GM18951 (cell line): ENCODE results near the gene APOOL.

ENCODE experiments used
- POLR2A ChIP-seq: IDR thresholded peaks from 4 replicates; pipeline ENCODE4 v1.6.1; 2011; ENCODE audit warnings: mild to moderate bottlenecking; ENCODE audit not compliant: insufficient read length, insufficient read depth; ENCODE audit errors: extremely low read depth
- in situ Hi-C: fragments of 300-500 bp; cut with MboI; formaldehyde crosslinking; loops from one replicate; pipeline ENCODE4 v1.12.0; 2022; ENCODE audit warnings: low sequenced_read_pairs, mixed read lengths, inconsistent platforms; ENCODE audit not compliant: unreplicated experiment

APOOL gene

DNA sequence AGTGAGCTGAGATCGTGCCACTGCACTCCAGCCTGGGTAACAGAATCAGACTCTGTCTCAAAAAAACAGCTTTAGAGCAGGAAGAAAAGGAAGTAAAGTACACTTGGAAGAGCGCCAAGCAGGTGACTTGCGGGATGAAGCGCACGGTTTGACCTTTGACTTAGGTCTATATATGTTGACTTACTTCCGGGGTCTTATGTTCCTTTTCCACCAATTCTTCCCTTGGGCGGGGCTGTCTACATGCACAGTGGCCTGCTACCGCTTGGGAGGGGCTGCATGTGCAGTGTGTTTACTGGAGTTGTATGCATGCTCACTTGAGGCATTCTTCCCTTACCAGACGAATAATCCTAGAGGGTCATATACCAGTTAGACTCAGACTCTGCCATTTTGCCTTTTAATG, 108.6 kb downstream of the APOOL start:
- in situ Hi-C loops, result loop anchor here (25.0 kb wide), 1 partner anchor 425 kb away; no protein-coding TSS in a partner anchor
- no peak for TF ChIP-seq POLR2A

DNA sequence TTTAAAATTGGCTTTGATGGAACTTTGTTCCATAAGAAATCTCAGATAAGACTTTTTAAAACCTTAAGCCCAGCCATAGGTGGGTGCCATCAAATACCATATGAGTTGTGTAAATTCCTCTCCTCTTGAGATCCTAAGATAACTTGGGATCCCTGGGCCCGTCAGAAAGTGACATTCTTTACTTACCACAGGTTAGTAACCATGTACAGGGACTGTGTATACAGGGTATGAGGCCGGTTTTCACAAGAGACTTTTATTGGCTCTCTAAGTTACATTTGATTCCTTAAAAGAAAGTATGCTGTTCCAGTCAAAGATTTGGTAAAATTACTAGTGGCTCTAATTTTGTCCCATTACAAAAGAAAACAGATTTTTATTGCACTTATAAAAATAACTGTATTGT, 110.1 kb downstream of the APOOL start:
- TF ChIP-seq POLR2A, result no peak
- in situ Hi-C loops, result loop anchor here (25.0 kb wide), 1 partner anchor 424 kb away; no protein-coding TSS in a partner anchor

DNA sequence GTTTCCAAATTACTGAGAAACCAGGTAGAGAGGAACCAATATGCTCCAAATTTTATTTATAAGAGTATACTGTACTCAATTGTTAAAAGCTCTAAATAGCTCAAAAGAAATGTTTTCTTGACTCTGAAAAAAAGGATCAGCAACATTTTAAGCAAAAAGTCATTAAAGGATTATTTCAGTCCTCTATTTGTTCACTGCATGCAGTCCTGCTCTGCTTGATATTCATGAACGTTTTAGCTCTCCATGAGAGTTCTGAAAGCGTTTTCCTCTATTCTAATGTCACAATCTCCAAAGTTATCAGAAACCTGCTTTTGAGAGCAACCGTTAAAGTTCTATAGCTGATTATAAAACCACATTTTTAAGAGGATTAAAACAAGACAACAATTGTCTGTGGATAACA, 110.5 kb downstream of the APOOL start:
- TF ChIP-seq POLR2A, result no peak
- in situ Hi-C loops, result loop anchor here (25.0 kb wide), 1 partner anchor 423 kb away; no protein-coding TSS in a partner anchor

DNA sequence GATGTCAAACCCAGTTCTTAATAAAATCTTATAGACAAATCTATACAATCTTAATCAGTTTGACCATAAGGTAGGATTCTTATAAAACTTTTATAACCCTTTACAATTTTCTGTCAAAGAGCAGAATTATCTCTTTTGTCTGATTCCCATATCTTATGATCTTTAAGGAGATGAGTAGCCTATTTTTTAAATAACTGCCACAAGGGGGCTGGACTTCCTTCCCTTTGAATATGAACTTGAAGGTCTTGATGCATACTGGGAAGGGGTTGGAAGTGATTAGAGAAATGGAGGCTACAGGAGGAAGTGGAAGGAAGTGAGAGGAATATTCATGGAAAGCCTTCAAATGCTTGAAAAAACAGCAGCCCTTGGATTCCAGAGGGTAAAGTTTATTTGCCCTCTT, 111.1 kb downstream of the APOOL start:
- in situ Hi-C loops, result loop anchor here (25.0 kb wide), 1 partner anchor 423 kb away; no protein-coding TSS in a partner anchor
- TF ChIP-seq POLR2A, result no peak

DNA sequence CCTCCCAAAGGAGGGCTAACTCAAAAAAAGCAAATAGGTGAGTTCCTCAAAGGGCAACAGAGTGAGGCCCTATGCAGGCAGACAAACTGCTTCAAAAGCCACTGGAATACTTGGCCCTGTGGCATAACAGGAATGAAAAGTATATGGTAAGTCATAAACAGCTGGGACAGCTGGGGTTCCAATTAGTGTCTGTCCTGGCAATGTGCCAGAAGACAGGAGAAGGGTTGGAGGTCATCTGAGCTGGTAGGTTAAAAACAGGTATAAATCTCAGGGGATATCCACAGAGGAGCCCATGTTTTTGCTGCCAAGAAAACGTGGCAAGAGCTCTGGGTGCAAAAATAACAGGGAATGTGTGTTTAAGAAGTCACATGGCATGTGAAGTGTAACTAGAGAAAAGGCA, 111.6 kb downstream of the APOOL start:
- in situ Hi-C loops, result loop anchor here (25.0 kb wide), 1 partner anchor 422 kb away; no protein-coding TSS in a partner anchor
- no peak for TF ChIP-seq POLR2A

DNA sequence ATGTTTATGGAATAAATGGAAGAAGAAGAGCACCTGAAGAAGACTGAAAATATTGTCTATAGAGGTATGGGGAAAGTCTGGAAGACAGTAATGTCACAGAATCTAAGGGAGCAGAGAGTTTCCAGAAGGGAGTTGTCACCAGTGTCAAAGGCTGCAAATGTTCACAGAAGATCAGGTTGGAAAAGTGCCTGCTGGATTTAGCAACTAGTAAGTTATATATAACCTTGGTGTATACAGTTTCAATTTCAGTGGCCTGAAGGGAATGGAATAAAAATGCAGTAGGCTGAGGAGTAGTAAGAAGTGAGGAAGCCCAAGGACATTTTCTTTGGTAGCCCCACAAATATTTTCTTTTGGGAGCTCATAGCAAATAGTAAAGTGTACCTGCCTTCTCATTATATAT, 132.7 kb downstream of the APOOL start:
- in situ Hi-C loops, result no loop called here
- TF ChIP-seq POLR2A, result no peak

DNA sequence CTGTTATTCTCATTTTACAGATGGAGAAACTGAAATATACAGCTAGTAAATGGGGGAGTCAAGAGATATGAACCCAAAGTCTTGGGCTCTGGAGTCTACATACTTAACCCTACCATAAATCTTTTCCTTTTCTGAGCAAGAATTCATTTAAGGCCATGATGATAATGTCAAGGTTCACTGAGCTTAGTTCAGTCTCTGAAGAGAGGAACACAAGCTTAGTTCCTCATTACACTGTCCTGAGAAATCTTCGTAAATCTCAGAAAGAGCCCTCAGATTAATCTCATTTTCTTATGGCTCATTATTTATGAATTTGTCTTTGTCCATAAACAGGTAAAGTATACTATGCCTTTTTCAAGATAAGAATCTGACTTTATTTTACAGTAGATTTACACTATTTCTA, 135.7 kb downstream of the APOOL start:
- in situ Hi-C loops, result no loop called here
- no peak for TF ChIP-seq POLR2A

DNA sequence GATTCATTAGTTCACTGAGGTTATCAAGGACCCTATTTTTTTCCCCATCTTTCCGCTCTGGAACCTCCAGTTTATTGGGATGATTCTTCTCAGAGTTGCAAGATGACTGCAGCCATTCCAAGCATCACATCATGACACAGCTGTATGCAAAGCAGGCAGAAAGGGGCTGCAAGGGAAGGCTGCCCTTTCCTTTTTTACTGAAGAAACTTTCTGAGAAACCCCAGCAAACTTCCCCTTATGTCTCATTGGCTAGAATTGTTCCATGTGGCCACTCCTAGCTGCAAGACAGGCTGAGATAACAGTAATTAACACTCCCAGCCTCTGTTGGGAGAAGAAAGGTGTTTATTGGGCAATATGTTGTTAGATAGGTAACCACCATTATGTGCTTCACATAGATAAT, 137.3 kb downstream of the APOOL start:
- in situ Hi-C loops, result no loop called here
- TF ChIP-seq POLR2A, result no peak
